GM21737 (cell line): Measurements from ENCODE around the gene ATP11A.

Experiments
- ATAC-seq: cut with Tn5 transposase; IDR thresholded peaks from one replicate; pipeline ENCODE4 v1.9.1; 2021; ENCODE audit warnings: mild to moderate bottlenecking, moderate library complexity; ENCODE audit not compliant: unreplicated experiment

Gene ATP11A

DNA sequence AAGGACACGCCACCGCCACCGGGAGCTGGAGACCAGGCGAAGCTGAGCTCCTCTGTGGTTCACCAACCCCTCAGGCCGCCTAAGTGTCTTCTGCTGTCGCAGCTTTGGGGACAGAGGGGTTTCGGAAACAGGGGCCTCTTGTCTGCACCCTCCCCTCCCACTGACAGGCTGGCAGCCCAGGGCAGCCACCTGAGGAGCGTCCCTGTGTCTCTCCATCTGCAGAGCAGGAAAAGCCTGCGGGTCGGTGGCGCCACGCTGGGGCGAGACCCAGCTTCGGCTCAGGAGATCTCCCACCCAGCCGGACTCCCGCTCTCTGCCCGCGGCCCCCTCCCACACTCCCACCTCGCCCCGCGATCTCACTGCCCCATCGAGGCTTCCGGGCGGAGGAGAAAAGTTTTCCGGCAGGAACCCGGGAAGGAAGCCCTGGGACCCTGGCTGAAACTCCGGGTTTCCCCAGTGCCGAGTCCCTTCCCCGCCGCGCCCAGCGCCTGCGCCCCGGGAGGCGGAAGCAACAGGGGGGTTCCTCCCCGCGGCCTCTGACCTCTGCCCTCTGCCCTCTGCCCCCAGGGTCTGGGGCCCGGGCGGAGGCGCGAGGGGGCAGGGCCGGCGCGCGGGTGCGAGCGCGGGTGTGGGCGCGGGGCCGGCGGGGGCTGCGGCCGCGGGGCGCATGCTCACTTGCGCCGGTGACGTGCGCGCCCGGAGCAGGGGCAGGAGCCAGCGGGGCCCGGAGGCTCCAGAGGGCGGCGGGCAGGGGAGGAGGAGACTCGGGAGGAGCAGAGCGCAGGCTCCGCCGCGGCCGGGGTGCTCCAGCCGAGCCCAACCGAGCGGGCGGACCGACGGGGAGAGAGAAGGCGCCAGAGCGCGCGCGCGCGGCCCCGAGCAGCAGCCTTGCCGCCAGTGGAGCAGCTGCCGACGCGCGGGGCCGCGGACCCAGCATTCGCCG lies at the start of gene ATP11A:
TSS of gene ATP11A (plus strand) at position 736 of the 943 bp plus-strand sequence. CDS start 379 bp downstream, outside the sequence.
- ATAC-seq: peak; percentile 76

DNA sequence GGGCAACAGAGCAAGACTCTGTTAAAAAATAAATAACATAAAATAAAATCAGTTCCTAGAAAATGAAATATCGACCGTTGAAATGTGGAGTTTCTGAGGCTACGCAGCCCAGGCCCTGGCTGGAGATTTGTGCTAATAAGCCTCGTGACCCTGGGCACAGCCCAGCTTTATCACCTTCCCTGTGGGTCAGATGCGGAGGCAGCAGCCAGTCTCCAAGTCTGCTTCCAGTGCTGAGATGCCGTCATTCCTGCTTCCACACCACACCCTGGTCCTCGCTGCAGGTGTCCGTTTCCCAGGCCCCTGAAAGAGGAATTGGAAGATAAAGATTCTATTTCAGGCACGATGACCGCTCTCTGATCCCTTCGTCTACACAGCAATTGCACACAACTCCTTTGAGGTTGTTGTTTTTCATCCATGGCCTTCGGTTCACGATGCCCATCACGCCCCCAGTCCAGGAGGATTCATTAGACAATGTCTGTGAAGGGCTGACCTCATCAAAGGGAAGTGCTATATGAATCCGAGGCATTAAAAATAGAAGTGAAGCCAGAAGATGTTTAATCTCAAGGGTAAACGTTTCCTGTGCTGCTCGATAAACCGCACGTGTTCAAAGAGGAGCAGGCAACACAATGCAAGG lies 48.3 kb upstream of the ATP11A start:
- ATAC-seq: no peak

DNA sequence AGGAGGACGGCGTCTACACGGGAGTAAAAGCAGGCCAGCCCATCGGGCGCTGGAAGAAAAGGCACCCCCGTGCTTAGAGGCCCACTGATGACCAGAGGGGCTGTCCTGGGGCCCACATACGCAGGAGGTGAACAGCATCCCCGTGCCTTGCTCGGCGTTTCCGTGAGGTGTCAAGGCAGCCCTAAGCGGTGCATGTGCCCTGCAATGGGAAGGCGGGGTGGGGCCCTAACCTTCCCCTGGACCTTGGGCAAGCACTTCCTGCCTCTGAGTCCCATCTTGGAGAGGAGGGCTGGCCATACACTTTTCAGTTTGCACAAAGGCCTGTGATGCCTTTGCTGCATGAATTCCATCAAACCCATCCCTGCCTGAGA lies 47.8 kb upstream of the ATP11A start:
- ATAC-seq: no peak

DNA sequence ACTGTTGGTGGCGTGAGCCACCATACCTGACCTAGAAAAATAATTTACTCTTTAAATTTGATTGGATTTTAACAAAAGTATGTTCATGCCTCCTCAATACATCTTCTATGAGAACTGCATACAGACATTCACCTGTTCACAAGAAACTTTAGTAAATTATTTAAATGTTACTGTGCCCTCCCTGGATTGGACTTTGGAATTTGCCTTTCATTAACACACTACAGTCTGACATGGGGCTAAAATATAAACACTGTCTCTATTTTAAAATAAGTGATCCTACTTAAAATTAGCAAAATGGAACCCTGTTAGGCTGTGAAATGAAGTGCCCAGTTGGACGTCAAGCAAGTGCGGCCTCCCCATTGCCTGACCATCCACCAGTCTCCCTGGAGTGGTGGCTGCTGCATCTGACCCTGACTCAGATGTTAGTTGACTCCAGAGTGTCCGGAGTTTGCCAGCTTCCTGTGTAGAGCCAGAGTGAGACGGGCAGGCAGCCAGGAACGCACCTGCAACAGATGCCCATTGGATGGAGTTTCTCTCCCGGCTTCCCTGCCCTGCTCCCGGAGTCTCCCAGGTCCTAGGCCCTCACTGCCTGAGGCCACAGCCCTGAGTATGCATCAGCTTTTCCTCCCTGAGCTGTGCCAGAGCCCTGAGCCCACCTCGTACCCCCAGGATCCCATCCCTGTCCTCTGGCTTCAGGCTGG lies 45.9 kb upstream of the ATP11A start:
- no peak for ATAC-seq

DNA sequence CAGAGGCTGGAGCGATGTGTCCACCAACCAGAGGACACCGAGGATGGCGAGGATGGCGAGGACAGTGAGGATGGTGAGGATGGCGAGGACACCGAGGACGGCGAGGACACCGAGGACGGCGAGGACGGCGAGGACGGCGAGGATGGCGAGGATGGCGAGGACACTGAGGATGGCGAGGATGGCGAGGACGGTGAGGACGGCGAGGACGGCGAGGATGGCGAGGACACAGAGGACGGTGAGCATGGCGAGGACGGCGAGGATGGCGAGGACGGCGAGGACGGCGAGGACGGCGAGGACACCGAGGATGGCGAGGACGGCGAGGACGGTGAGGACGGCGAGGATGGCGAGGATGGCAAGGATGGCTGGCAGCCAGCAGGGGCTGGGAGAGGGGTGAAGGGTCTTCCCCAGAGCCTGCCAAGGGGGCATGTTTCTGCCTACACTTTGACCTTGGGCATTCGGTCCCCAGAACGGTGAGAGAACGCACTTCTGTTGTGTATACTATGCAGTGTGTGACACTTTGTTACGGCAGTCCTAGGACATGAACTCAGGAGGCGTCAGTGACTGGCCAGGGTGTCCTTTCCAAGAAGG lies 44.4 kb upstream of the ATP11A start:
- ATAC-seq: no peak

DNA sequence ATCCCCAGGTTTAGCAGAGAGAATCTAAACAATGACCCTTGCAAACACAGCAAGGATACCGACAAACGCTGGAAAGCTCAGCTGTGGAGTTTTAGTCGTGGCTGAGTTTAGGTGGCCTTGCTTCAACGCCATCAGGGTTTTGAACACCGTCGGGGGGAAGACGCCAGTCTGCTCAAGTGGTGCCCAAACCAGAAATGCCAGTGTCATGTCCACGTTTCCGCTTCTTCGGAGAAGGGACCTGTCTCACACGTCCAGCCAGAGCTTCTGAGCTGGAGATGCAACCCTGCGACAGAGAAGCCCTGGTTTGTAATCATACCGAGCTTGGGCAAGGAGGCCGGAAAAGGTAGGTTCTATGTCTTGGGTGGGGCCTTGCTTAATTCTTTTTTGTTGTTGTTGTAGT lies 42.6 kb upstream of the ATP11A start:
- ATAC-seq: no peak

DNA sequence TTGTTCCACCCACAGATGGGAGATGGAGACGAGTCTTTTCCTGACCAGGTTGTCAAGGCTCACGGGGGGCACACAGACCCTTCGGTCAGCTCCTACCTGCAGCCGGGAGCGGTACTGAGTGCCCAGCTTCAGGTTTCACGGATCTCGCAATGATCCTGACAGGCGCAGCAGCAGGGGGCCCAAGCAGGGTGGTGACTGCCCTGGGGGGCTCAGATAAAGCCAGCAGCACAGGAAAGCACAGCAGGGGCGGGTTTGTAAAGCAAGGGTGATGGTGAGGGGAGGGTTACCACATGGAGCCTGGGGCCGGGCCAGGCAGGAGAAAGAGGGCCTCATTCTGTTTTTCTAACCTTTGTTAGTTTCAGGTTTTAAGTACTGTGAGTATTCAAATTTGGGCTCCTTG lies 41.7 kb upstream of the ATP11A start:
- ATAC-seq: no peak

DNA sequence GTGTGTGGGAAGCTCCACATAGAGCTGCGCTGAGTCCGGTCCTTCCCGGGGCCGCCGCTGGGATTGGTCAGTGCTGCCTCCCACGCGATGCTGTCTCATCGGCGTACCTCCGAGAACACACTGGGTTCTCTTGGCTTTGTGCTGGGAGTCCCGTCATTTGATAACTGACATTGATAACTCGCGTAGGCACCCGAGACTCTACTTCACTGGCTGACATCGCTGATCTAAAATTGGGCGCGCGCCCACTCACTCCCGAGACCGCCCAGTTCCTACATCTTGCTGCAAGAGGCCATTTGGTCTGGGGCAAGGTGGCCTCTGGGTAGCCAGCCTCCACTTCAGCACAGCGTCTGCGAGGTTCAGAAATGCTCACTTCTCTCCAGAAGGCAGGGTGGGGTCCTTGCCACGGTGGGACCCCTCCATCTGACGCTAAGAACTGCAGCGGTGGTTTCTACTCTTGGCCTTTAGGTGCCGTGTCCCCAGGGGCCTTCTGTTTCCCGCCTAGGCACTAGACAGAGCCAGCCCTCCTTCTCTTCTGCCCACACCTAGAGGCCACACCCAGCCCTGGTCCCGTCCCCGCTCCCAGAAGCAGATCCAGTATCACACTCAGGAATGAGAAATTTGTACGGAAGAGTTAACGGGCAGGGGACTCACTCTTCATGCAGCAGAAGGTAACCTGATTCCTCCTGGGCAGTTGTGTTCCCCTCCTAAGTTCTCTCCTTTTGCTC lies 40.7 kb upstream of the ATP11A start:
- ATAC-seq: no peak

DNA sequence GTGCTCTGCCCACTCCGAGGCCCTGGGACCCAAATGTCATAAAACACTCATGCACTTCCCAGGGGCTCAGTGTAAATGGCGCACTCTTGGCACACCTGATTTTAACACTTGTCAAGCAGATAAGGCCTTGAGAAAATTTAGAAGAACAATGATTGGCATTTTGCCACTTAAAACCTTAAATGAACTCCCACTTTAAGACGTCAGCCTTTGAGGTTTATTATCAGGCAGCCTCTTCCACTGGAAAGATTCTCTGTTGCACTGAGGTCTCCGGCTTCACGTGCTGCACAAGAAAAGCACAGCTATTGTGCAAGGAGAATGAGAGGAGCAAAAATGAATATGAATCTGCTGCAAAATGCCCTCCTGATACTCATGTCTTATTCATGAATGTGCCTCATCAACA lies 38.5 kb upstream of the ATP11A start:
- ATAC-seq: no peak

DNA sequence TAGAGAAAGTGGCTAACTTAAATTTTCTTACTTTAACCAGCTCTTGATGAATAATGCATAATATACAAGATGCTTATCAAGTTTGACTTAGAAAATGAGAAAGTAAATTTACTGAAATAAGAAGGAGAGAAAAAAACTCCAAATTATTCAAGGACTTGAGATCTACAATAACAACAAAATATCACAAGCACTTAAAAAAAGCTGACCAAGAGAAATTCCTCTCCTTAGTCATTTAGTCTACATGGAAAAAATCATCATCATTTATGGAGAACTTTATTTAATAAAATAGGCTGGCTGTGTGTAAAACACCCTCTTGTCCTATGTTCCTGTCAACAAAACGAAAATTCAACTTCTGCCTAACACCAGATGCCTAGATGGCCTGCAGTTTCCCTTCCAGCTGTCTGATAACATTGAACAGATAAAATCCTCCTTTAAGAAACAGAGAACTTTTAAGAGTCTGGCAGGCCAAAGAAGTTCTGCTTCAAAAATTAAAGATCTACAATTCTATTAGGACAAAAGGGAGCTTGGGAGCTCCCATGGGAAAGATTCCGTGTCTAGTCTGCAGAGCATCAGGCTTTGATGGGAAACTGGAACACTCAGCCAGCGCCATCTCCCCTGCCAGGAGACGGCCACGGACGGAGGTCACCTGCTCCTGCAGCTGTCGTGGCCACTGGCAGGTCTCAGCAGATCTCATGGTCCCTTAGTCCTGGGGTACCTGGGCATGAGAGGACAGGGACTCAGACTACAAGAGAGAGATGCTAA lies 37.9 kb upstream of the ATP11A start:
- no peak for ATAC-seq

DNA sequence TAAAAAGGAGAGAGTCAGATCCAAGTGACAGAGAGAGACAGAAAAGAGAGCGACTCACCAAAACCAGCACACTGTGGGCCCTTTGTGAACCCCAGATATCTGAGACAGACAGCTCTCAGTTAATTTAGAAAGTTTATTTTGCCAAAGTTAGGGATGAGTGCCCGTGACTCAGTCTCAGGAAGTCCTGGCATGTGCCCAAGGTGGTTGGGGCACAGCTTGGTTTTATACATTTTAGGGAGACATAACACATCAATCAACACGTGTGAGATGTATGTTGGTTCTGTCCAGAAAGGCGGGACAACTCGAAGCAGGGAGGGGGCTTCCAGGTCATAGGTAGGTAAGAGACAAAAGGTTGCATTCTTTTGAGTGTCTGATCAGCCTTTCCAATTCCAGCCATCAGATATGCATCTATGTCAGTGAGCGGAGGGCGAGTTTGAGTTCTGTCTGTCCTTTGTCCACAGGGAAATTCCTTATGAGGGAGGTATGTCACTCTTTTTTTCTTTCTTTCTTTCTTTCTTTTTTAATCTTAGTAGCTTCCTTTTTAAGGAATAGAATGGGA lies 37.2 kb upstream of the ATP11A start:
- ATAC-seq: no peak

DNA sequence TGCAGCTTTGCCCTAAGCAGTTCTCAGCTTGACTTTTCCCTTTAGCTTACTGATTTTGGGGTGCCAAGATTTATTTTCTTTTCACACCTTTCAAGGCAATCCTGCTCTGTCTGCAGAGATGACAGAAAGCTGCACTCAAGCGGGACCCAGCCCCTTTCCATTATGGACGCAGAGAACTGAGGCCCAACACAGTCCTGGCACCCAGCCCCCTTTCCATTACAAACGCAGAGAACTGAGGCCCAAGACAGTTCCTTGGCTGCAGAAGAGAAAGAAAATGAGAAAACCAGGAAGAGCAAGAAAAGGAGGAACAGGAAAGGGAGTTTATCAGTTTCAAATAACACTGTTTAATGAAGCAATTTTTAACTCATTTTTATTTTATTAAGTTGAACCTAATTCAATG lies 36.8 kb upstream of the ATP11A start:
- ATAC-seq: no peak

DNA sequence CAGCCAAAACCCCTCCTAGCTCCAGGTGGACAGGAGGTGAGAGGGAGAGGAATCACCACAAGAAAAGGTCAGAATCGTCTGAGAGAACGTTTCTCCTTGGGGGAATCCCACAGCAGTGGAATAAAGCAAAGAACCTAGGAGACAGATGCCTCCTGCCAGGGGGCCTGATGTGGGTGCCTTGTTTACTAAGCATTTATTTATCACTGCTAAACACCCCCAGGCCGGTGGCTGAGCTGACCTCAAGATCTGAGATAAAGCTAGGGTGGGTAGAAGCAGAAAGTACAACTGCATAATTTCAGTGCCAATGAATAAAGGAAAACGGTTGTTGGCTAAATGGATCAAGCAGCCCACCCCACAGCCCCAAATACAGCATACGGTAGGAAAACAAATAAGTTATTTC lies 33.9 kb upstream of the ATP11A start:
- no peak for ATAC-seq

DNA sequence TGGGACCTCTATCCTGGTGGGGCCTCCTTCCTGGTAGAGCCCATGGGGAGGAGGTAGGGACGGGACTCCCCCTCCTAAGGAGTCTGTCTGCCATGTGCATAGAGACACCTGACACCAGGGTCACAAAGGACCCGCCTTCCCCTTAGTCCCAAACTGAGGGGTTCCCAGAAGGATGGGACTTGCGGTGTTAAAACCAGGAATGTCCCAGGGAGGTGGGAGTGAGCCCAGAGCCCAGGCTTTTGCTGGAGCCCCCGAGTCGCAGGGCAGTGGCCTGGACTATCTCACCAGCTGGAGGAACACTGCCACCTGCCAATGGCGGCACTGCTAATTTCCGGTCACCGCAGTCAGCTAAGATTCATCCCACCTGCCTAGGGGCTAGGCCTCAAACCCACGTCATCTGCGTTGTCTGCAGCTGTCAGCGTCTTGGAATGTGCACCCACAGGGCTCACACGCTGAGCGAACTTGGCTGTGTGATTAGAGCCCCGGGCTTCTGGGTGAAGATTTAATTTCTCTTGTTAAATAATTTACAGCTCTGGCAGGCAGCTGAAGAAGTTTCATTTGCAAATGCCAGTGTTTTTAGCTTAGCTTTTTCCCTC lies 31.9 kb upstream of the ATP11A start:
- no peak for ATAC-seq

DNA sequence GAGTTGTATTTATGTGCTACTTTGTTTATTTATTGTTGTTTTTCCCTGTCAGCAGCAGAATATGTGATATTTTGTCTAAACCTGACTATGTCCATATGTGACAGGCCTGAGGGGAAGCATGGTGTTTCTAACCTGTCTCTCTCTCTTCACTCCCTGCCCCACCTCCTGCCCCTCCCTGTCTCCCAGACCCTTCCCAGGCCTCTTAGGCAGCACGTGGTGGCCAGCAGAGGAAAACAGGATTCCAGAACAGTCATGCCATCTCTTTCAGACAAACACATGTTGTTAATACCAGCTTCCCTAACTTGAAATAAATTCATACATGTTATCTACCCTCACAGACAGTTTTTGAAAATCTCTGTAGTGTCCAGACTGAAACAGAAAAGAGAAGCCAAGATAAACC lies 31.0 kb upstream of the ATP11A start:
- no peak for ATAC-seq

DNA sequence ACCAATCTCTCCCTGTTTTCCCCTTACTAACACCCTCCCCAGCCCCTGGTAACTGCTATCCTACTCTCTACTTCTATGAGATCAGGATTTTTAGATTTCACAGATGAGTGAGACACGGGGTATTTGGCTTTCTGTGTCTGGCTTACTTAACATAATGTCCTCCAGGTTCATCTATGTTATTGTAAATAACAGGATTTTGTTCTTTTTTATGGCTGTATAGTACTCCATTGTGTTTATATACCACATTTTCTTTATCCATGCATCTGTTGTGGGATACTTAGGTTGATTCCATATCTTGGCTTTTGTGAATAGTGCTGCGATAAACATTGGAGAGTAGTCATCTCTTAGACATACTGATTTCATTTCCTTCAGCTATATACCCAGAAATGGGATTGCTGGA lies 28.5 kb upstream of the ATP11A start:
- ATAC-seq: no peak

DNA sequence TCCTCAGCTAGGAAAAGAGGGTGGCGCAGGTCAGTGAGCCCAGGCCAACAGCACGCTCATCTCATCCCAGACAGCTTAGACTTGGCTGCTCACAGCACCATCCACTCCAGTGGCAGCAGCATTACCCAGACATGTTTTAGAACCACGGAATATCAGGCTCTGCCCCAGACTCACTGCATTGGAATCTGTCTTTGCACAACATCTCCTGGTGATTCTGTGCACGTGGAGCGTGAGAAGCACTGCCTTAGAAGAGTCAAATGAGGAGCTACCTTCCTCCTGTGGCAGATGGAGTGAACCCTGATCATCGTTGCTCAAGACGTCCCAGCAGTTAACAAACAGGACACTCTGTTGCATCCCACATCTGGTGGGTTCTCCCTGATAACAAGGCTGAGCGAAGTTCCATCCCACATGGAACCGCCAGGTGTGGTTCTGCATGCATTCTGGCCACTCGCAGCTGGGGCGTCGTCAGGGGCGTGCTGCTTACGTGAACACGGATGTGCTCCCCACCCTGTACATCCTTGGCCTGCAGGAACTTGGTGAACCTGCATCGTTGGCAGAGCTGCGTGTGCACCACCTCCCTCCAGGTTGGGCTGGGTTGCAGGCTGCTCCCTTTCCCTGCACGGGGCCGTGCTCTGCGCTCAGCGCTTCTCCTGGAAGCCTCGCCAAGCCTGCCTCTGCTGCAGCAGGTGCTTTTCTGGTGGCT lies 25.2 kb upstream of the ATP11A start:
- no peak for ATAC-seq

DNA sequence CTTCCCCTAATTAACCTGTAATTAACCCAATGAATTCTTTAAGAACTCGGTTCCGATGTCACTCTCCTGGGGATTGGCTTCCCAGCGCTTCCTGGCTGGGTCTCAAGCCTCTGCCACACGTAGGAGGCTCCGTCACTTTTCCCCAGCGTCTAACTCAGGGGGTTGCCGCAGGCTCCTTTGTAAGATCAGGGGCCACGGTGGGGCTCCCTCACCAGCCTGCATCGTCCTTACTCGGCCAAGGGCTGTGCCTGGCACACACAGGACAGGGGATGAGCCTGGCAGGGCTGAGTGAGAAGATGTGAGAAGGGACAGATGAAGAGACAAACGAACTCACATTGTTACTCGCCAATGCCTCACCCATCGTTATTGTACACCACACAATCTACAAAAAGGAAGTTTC lies 20.9 kb upstream of the ATP11A start:
- no peak for ATAC-seq
